Loucy (cell line): ENCODE results near the gene RAI1.
"Not testable (repeated sequence)": the region's sequence is repeated elsewhere in the genome, so short reads cannot be mapped to it uniquely, and the experiment has no call there.

Experiments
- H2AFZ ChIP-seq: fragments of 200-600 bp; sonication (generic); 2 replicates; pipeline ENCODE4 v1.6.0; 2016; ENCODE audit warnings: antibody characterized with exemption, mild to moderate bottlenecking, low read length, moderate library complexity
- H3F3A ChIP-seq: fragments of 200-600 bp; 2 replicates; pipeline ENCODE4 v1.6.0; 2016; ENCODE audit warnings: antibody characterized with exemption, low read depth, mild to moderate bottlenecking
- H3K27me3 ChIP-seq: fragments of 200-600 bp; sonication (generic); 2 replicates; pipeline ENCODE4 v1.6.1; 2014; ENCODE audit warnings: low read length, mild to moderate bottlenecking; ENCODE audit not compliant: insufficient read depth, poor library complexity, severe bottlenecking
- H3K36me3 ChIP-seq: fragments of 200-600 bp; sonication (generic); 2 replicates; pipeline ENCODE4 v1.6.1; 2016; ENCODE audit warnings: low read length; ENCODE audit not compliant: insufficient read depth
- H3K4me1 ChIP-seq: fragments of 200-600 bp; sonication (generic); 2 replicates; pipeline ENCODE4 v1.5.1; 2014; ENCODE audit warnings: low read length, mild to moderate bottlenecking; ENCODE audit not compliant: insufficient read depth, poor library complexity, severe bottlenecking
- H3K4me2 ChIP-seq: fragments of 200-600 bp; sonication (generic); 2 replicates; pipeline ENCODE4 v1.6.0; 2014; ENCODE audit warnings: antibody characterized with exemption, low read length, low read depth, mild to moderate bottlenecking; ENCODE audit not compliant: poor library complexity, severe bottlenecking
- H3K4me3 ChIP-seq: fragments of 200-600 bp; sonication (generic); 2 replicates; pipeline ENCODE4 v1.5.1; 2014; ENCODE audit warnings: low read length, mild to moderate bottlenecking, mixed read lengths; ENCODE audit not compliant: poor library complexity, severe bottlenecking
- H3K79me2 ChIP-seq: fragments of 200-600 bp; sonication (generic); 2 replicates; pipeline ENCODE4 v1.6.1; 2014; ENCODE audit warnings: low read length; ENCODE audit not compliant: insufficient read depth
- H3K9ac ChIP-seq: fragments of 200-600 bp; sonication (generic); 2 replicates; pipeline ENCODE4 v1.6.0; 2014; ENCODE audit warnings: mild to moderate bottlenecking, low read depth, low read length, moderate library complexity; ENCODE audit not compliant: poor library complexity, severe bottlenecking
- H3K9me2 ChIP-seq: fragments of 200-600 bp; sonication (generic); replicated peaks from 2 replicates; pipeline ENCODE4 v1.6.1; 2016; ENCODE audit warnings: low read depth, low read length, mixed read lengths
- H3K9me3 ChIP-seq: fragments of 200-600 bp; sonication (generic); 2 replicates; pipeline ENCODE4 v1.6.1; 2014; ENCODE audit warnings: mild to moderate bottlenecking, antibody characterized with exemption, low read length, low read depth; ENCODE audit not compliant: insufficient read depth
- H4K20me1 ChIP-seq: fragments of 200-600 bp; sonication (generic); 2 replicates; pipeline ENCODE4 v1.6.0; 2014; ENCODE audit warnings: antibody characterized with exemption, low read length, mild to moderate bottlenecking; ENCODE audit not compliant: insufficient read depth, poor library complexity, severe bottlenecking
- CTCF ChIP-seq: fragments of 200-600 bp; sonication (generic); conservative IDR thresholded peaks from 2 replicates; pipeline ENCODE4 v1.5.1; 2014; ENCODE audit warnings: mild to moderate bottlenecking, antibody characterized with exemption, low read length
- EZH2phosphoT487 ChIP-seq: fragments of 200-600 bp; IDR thresholded peaks from 2 replicates; pipeline ENCODE4 v1.6.1; 2018; ENCODE audit warnings: antibody characterized with exemption, mild to moderate bottlenecking, moderate library complexity, borderline replicate concordance

The RAI1 gene

GRCh38 chr17:17636272-17636885 lies 44.9 kb upstream of the RAI1 start:
- TF ChIP-seq EZH2phosphoT487 (no peak), CTCF (no peak)
- Histone ChIP-seq H3F3A (no peaks in the 10 kb centered on the region), H3K9me3 (no peaks in the 10 kb centered on the region), H3K9ac (no peak overlapping the region), H3K27me3 (no peaks in the 10 kb centered on the region), H3K4me2 (no peak overlapping the region), H3K4me3 (no peak overlapping the region), H3K36me3 (no peaks in the 10 kb centered on the region), H4K20me1 (no peaks in the 10 kb centered on the region), H3K4me1 (no peaks in the 10 kb centered on the region), H3K9me2 (no peaks in the 10 kb centered on the region), H2AFZ (no peak overlapping the region), H3K79me2 (no peaks in the 10 kb centered on the region)

GRCh38 chr17:17638467-17638866 lies 42.8 kb upstream of the RAI1 start:
- no peak overlapping the region for H3K9ac ChIP-seq
- no peaks in the 10 kb centered on the region for H3K9me2 ChIP-seq
- TF ChIP-seq EZH2phosphoT487 (no peak), CTCF (no peak)

GRCh38 chr17:17639661-17640270 lies 41.5 kb upstream of the RAI1 start:
- H3K9ac ChIP-seq, H3K4me3 ChIP-seq, H3K4me1 ChIP-seq, H4K20me1 ChIP-seq, H3K27me3 ChIP-seq, H3F3A ChIP-seq, H3K9me2 ChIP-seq, H3K36me3 ChIP-seq, H2AFZ ChIP-seq, H3K79me2 ChIP-seq, H3K9me3 ChIP-seq, H3K4me2 ChIP-seq: not testable (repeated sequence)

More at GRCh38 chr17:17638467-17638866, 42.8 kb upstream of the RAI1 start:
- no peaks in the 10 kb centered on the region for H4K20me1 ChIP-seq
- no peak overlapping the region for H3K4me3 ChIP-seq
- no peak overlapping the region for H3K4me2 ChIP-seq
- H2AFZ ChIP-seq = no peak overlapping the region
- H3K9me3 ChIP-seq = no peaks in the 10 kb centered on the region
- no peaks in the 10 kb centered on the region for H3K27me3 ChIP-seq
- H3F3A ChIP-seq = no peaks in the 10 kb centered on the region
- H3K36me3 ChIP-seq = no peaks in the 10 kb centered on the region
- H3K4me1 ChIP-seq = no peaks in the 10 kb centered on the region
- H3K79me2 ChIP-seq = no peaks in the 10 kb centered on the region
